Smooth muscle cell (in vitro differentiated cells): ENCODE data around the gene CIB4. TPM values are rescaled to one million over a fixed set of nuclear protein-coding genes. Genes with fewer than 3 reads are reported as not detected.
A peak's percentile ranks its signal among the peaks of the same experiment; 100 is the strongest.

Source experiments
- DNase-seq: peaks from one replicate; lab custom pipeline; 2025; ENCODE audit not compliant: unreplicated experiment; lab: John Stamatoyannopoulos, UW
- H2AFZ ChIP-seq: fragments of 200-600 bp; sonication (generic); 2 replicates; pipeline ENCODE4 v1.6.0; 2016; ENCODE audit warnings: antibody characterized with exemption, low read depth, mild to moderate bottlenecking
- H3F3A ChIP-seq: fragments of 200-600 bp; sonication (generic); 2 replicates; pipeline ENCODE4 v1.6.0; 2017; ENCODE audit warnings: antibody characterized with exemption, low read depth
- H3K27ac ChIP-seq: fragments of 200-600 bp; sonication (generic); 2 replicates; pipeline ENCODE4 v1.5.1; 2016; ENCODE audit warnings: low read depth, mild to moderate bottlenecking
- H3K27me3 ChIP-seq: fragments of 200-600 bp; sonication (generic); 2 replicates; pipeline ENCODE4 v1.6.1; 2016; ENCODE audit warnings: low read depth, mild to moderate bottlenecking
- H3K36me3 ChIP-seq: fragments of 200-600 bp; sonication (generic); 2 replicates; pipeline ENCODE4 v1.5.1; 2016; ENCODE audit warnings: low read depth
- H3K4me1 ChIP-seq: fragments of 200-600 bp; sonication (generic); 2 replicates; pipeline ENCODE4 v1.5.1; 2016; ENCODE audit warnings: low read depth
- H3K4me2 ChIP-seq: fragments of 200-600 bp; sonication (generic); 2 replicates; pipeline ENCODE4 v1.6.0; 2016; ENCODE audit warnings: mild to moderate bottlenecking
- H3K4me3 ChIP-seq: fragments of 200-600 bp; sonication (generic); 2 replicates; pipeline ENCODE4 v1.5.1; 2016; ENCODE audit warnings: mild to moderate bottlenecking
- H3K79me2 ChIP-seq: fragments of 200-600 bp; sonication (generic); 2 replicates; pipeline ENCODE4 v1.6.0; 2016; ENCODE audit warnings: low read depth, mild to moderate bottlenecking
- H3K9ac ChIP-seq: fragments of 200-600 bp; sonication (generic); 2 replicates; pipeline ENCODE4 v1.6.0; 2016; ENCODE audit warnings: low read depth
- H3K9me3 ChIP-seq: fragments of 200-600 bp; sonication (generic); replicated peaks from 2 replicates; pipeline ENCODE4 v1.5.1; 2016; ENCODE audit warnings: low read depth
- H4K20me1 ChIP-seq: fragments of 200-600 bp; sonication (generic); 2 replicates; pipeline ENCODE4 v1.6.0; 2016; ENCODE audit warnings: low read depth
- CTCF ChIP-seq: fragments of 200-600 bp; sonication (generic); IDR thresholded peaks from 2 replicates; pipeline ENCODE4 v1.5.1; 2017; ENCODE audit warnings: borderline replicate concordance, mild to moderate bottlenecking, antibody characterized with exemption; ENCODE audit not compliant: insufficient read depth, poor library complexity, severe bottlenecking
- WGBS: methylation state at CpG from one replicate; pipeline ENCODE4 v1.1.7; 2016; ENCODE audit warnings: low lambda C conversion rate; 5-methylcytosine and 5-hydroxymethylcytosine counted together
- polyA plus RNA-seq: library from polyadenylated mRNA; unstranded; fragments of >200 nt; fragmentation: Nextera tagmentation; extraction: Ambion mirVana; gene quantifications from 2 replicates; pipeline ENCODE4 v1.2.1, GENCODE V29; 2016
- total RNA-seq: library from RNA; depleted of rRNA; stranded (reverse); fragments of >200 nt; gene quantifications from 2 replicates; pipeline ENCODE4 v1.2.3, GENCODE V29; 2014

CIB4 gene
- total and polyA plus RNA-seq, 2 experiments from 2014 or later, result not detected

- peaks cover 20% of the 10 kb centered on the region for H3K4me1 ChIP-seq
- 92% methylated on average over 13 of the region's 13 CpGs for WGBS
- no peak for TF ChIP-seq CTCF
Observed at GRCh38 chr2:26644188-26644835, 3.1 kb upstream of the CIB4 start.

GRCh38 chr2:26642429-26642828 lies 1.3 kb upstream of the CIB4 start:
- H2AFZ ChIP-seq, result no peak overlapping the region
- no peaks in the 10 kb centered on the region for H3K27me3 ChIP-seq
- H3K9me3 ChIP-seq, result no peaks in the 10 kb centered on the region
- H4K20me1 ChIP-seq, result no peaks in the 10 kb centered on the region
- WGBS, result 79% methylated on average over 3 of the region's 3 CpGs
- no peaks in the 10 kb centered on the region for H3K36me3 ChIP-seq
- no peak overlapping the region for H3K27ac ChIP-seq
- H3K4me1 ChIP-seq, result peaks cover 12% of the 10 kb centered on the region
- no peaks in the 10 kb centered on the region for H3F3A ChIP-seq
- H3K4me2 ChIP-seq, result no peak overlapping the region
- no peak for TF ChIP-seq CTCF
- no peak for DNase-seq
- H3K4me3 ChIP-seq, result no peak overlapping the region
- no peaks in the 10 kb centered on the region for H3K79me2 ChIP-seq
- H3K9ac ChIP-seq, result no peak overlapping the region

More at GRCh38 chr2:26644188-26644835, 3.1 kb upstream of the CIB4 start:
- no peaks in the 10 kb centered on the region for H3K36me3 ChIP-seq
- no peak for DNase-seq
- H3K27ac ChIP-seq, result no peak overlapping the region
- H4K20me1 ChIP-seq, result no peaks in the 10 kb centered on the region
- H3F3A ChIP-seq, result peaks cover 9% of the 10 kb centered on the region
- H2AFZ ChIP-seq, result no peak overlapping the region
- no peak overlapping the region for H3K4me3 ChIP-seq
- H3K27me3 ChIP-seq, result no peaks in the 10 kb centered on the region
- H3K9ac ChIP-seq, result no peak overlapping the region
- no peaks in the 10 kb centered on the region for H3K9me3 ChIP-seq
- H3K79me2 ChIP-seq, result no peaks in the 10 kb centered on the region
- no peak overlapping the region for H3K4me2 ChIP-seq

GRCh38 chr2:26640331-26640745 lies 828 bp downstream of the CIB4 start:
- no peaks in the 10 kb centered on the region for H3K4me1 ChIP-seq
- no peaks in the 10 kb centered on the region for H3K27me3 ChIP-seq
- H3K79me2 ChIP-seq, result no peaks in the 10 kb centered on the region
- WGBS, result 42% methylated on average over 8 of the region's 8 CpGs
- H2AFZ ChIP-seq, result peak overlapping the region; percentile 68
- no peak for DNase-seq
- no peaks in the 10 kb centered on the region for H3F3A ChIP-seq
- no peaks in the 10 kb centered on the region for H3K36me3 ChIP-seq
- no peak overlapping the region for H3K4me3 ChIP-seq
- H3K4me2 ChIP-seq, result peak overlapping the region; percentile 38
- H3K27ac ChIP-seq, result no peak overlapping the region
- no peak for TF ChIP-seq CTCF
- H3K9ac ChIP-seq, result no peak overlapping the region
- H3K9me3 ChIP-seq, result no peaks in the 10 kb centered on the region
- no peaks in the 10 kb centered on the region for H4K20me1 ChIP-seq

- WGBS, result 62% methylated on average over 8 of the region's 8 CpGs
- H3K4me1 ChIP-seq, result no peaks in the 10 kb centered on the region
- H3K4me2 ChIP-seq, result peak overlapping the region; percentile 38
- H3K4me3 ChIP-seq, result no peak overlapping the region
- no peaks in the 10 kb centered on the region for H3K79me2 ChIP-seq
- no peaks in the 10 kb centered on the region for H3K36me3 ChIP-seq
- H3K9me3 ChIP-seq, result no peaks in the 10 kb centered on the region
- no peaks in the 10 kb centered on the region for H3K27me3 ChIP-seq
- H2AFZ ChIP-seq, result no peak overlapping the region
- no peaks in the 10 kb centered on the region for H3F3A ChIP-seq
- H4K20me1 ChIP-seq, result no peaks in the 10 kb centered on the region
- no peak for TF ChIP-seq CTCF
- H3K27ac ChIP-seq, result no peak overlapping the region
- H3K9ac ChIP-seq, result no peak overlapping the region
- DNase-seq, result no peak
Observed at GRCh38 chr2:26639685-26640243, 1.4 kb downstream of the CIB4 start.
